GM20431 (cell line): ENCODE data around the gene P2RY8.
"Not testable (repeated sequence)": the region's sequence is repeated elsewhere in the genome, so short reads cannot be mapped to it uniquely, and the experiment has no call there.

ENCODE experiments used
- in situ Hi-C: fragments of 300-500 bp; cut with MseI, MboI; formaldehyde crosslinking; loops from one replicate; pipeline ENCODE4 v1.15.0; 2020; ENCODE audit warnings: low sequenced_read_pairs; ENCODE audit not compliant: unreplicated experiment

Gene P2RY8

GRCh38 chrX:1450361-1451161 is 86.4 kb downstream of the P2RY8 start:
- in situ Hi-C loops, result no loop called here

GRCh38 chrX:1449823-1450149 is 87.2 kb downstream of the P2RY8 start:
- in situ Hi-C loops, result no loop called here

GRCh38 chrX:1449036-1449822 is 87.8 kb downstream of the P2RY8 start:
- in situ Hi-C loops, result no loop called here

- in situ Hi-C loops, result not testable (repeated sequence)
These were observed 88.4 kb downstream of the P2RY8 start for GRCh38 chrX:1448573-1449001.

GRCh38 chrX:1447969-1448572 is 88.9 kb downstream of the P2RY8 start:
- in situ Hi-C loops, result not testable (repeated sequence)

- in situ Hi-C loops, result not testable (repeated sequence)
These were observed 89.7 kb downstream of the P2RY8 start for GRCh38 chrX:1446984-1447968.

GRCh38 chrX:1444561-1445500 is 92.2 kb downstream of the P2RY8 start:
- in situ Hi-C loops, result no loop called here

GRCh38 chrX:1443496-1444075 is 93.4 kb downstream of the P2RY8 start:
- in situ Hi-C loops, result no loop called here

GRCh38 chrX:1442724-1443367 is 94.1 kb downstream of the P2RY8 start:
- in situ Hi-C loops, result no loop called here

GRCh38 chrX:1442016-1442665 is 94.8 kb downstream of the P2RY8 start:
- in situ Hi-C loops, result no loop called here

GRCh38 chrX:1440506-1440905 is 96.5 kb downstream of the P2RY8 start:
- in situ Hi-C loops, result no loop called here

- in situ Hi-C loops, result no loop called here
These were observed 101.6 kb downstream of the P2RY8 start for GRCh38 chrX:1435241-1435895.

GRCh38 chrX:1434871-1435240 is 102.1 kb downstream of the P2RY8 start:
- in situ Hi-C loops, result no loop called here

- in situ Hi-C loops, result no loop called here
These were observed 103.2 kb downstream of the P2RY8 start for GRCh38 chrX:1433646-1434357.

- in situ Hi-C loops, result no loop called here
These were observed 106.5 kb downstream of the P2RY8 start for GRCh38 chrX:1430451-1430850.

GRCh38 chrX:1427756-1428155 is 109.2 kb downstream of the P2RY8 start:
- in situ Hi-C loops, result no loop called here
